Cardiac muscle cell (in vitro differentiated cells and primary cell): ENCODE measurements around the gene ST6GALNAC2. TPM values are rescaled to one million over a fixed set of nuclear protein-coding genes. Genes with fewer than 3 reads are reported as not detected.
"Not testable (repeated sequence)": the region's sequence is repeated elsewhere in the genome, so short reads cannot be mapped to it uniquely, and the experiment has no call there.

ENCODE experiments used
- DNase-seq, 2 donors: peaks; one replicate each; pipeline versions ENCODE4 v3.0.0 to v3.0.0-alpha.2; 2010 to 2017; ENCODE audit warnings: low read depth in 1 of 2, low spot score in 1 of 2
- H3K27ac ChIP-seq: fragments of 200-600 bp; sonication (generic); 2 replicates; pipeline ENCODE4 v1.5.1; 2016
- H3K27me3 ChIP-seq: fragments of 200-600 bp; sonication (generic); 2 replicates; pipeline ENCODE4 v1.6.0; 2016; ENCODE audit warnings: control low read depth
- H3K36me3 ChIP-seq: fragments of 200-600 bp; sonication (generic); 2 replicates; pipeline ENCODE4 v1.5.1; 2016; ENCODE audit warnings: control low read depth
- H3K4me1 ChIP-seq: fragments of 200-600 bp; sonication (generic); 2 replicates; pipeline ENCODE4 v1.8.1; 2017; ENCODE audit warnings: low read depth, mild to moderate bottlenecking, mixed run types
- H3K4me3 ChIP-seq: fragments of 200-600 bp; sonication (generic); 2 replicates; pipeline ENCODE4 v1.5.1; 2016; ENCODE audit warnings: mild to moderate bottlenecking
- H3K9me3 ChIP-seq: fragments of 200-600 bp; sonication (generic); 2 replicates; pipeline ENCODE4 v1.5.1; 2017; ENCODE audit warnings: low read depth, mild to moderate bottlenecking, control low read depth
- polyA plus RNA-seq: library from polyadenylated mRNA; unstranded; fragments of >200 nt; fragmentation: Nextera tagmentation; extraction: Ambion mirVana; gene quantifications from 2 replicates; pipeline ENCODE4 v1.2.1, GENCODE V29; 2016
- total RNA-seq: library from RNA; depleted of rRNA; stranded (reverse); fragments of >200 nt; gene quantifications from 2 replicates; pipeline ENCODE4 v1.2.3, GENCODE V29; 2016
- TF ChIP-seq, protein P1 (sequence below): IDR thresholded peaks from 2 replicates; pipeline ENCODE4 v1.5.1; 2012; ENCODE audit warnings: low read depth, mild to moderate bottlenecking, low read length

Gene ST6GALNAC2
- total and polyA plus RNA-seq, 2 experiments from 2014 or later: 0.88 to 1.0 TPM

DNA sequence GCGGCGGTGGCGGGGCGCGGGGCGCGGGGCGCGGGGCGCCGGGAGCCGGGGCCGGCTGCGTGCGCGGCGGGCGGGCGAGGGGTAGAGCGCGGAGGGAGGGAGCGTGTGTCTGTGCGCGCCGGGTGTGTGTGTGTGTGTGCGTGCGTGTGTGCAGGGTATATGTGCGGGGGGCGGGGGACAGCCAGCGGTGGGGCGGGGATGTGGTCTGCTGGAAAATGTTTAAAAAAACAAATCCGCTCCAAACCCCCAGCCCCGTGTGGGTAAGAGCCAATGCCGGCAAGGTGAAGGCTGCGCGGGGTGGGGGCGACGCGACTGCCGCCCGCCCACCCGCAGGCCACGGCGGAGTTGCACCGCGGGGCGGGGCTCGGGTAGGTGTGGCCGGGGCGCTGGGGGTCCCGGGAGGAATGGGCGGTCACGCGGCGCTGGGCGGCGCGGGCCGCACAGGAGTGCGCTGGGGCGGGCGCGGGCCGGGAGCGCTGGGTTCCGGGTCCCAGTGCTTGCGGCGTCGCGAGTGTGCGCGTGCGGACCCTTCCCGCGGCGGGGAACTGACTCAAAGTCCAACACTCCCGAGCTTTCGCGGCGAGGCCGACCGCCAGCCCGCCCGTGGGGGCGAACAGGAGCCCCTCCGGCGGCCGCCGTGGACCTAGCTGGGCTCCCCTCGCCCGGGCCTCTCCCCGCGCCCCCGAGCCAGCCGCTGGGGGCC, 47.9 kb downstream of the ST6GALNAC2 start, which contains the start of gene CYGB:
Gene CYGB, minus strand, starts transcription at position 132 of the 703 bp plus-strand sequence. CDS start 167 bp downstream, outside the sequence.
- Histone ChIP-seq H3K4me3 (peak within 1 kb of the TSS; percentile 42), H3K36me3 (no peaks in the 10 kb centered on the region), H3K9me3 (no peaks in the 10 kb centered on the region), H3K4me1 (peaks cover 17% of the 10 kb centered on the region), H3K27ac (no peak within 1 kb of the TSS), H3K27me3 (peaks cover 31% of the 10 kb centered on the region)
- TF ChIP-seq, protein P1, sequence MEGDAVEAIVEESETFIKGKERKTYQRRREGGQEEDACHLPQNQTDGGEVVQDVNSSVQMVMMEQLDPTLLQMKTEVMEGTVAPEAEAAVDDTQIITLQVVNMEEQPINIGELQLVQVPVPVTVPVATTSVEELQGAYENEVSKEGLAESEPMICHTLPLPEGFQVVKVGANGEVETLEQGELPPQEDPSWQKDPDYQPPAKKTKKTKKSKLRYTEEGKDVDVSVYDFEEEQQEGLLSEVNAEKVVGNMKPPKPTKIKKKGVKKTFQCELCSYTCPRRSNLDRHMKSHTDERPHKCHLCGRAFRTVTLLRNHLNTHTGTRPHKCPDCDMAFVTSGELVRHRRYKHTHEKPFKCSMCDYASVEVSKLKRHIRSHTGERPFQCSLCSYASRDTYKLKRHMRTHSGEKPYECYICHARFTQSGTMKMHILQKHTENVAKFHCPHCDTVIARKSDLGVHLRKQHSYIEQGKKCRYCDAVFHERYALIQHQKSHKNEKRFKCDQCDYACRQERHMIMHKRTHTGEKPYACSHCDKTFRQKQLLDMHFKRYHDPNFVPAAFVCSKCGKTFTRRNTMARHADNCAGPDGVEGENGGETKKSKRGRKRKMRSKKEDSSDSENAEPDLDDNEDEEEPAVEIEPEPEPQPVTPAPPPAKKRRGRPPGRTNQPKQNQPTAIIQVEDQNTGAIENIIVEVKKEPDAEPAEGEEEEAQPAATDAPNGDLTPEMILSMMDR: no peak
- peak; percentile 40 to 77 for DNase-seq

DNA sequence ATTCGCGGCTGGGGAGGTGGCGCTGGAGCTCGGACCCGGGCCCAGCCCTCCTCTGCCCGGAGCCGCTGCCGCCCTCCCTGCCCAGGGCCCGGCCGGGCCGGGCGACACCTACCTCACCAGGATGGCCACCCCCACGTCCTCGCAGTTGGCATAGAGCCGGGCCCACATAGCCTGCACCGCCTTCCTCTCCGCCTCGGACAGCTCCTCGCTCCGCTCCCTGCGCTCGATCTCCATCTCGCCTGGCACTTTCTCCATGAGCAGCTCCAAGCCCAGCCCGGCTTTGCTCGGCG, 48.4 kb downstream of the ST6GALNAC2 start:
- TF ChIP-seq, protein P1: no peak
- peaks cover 17% of the 10 kb centered on the region for H3K4me1 ChIP-seq
- peak; percentile 61 to 68 for DNase-seq
- no peak overlapping the region for H3K27ac ChIP-seq
- H3K36me3 ChIP-seq: no peaks in the 10 kb centered on the region
- peaks cover 31% of the 10 kb centered on the region for H3K27me3 ChIP-seq
- H3K9me3 ChIP-seq: no peaks in the 10 kb centered on the region
- H3K4me3 ChIP-seq: peak overlapping the region; percentile 42

DNA sequence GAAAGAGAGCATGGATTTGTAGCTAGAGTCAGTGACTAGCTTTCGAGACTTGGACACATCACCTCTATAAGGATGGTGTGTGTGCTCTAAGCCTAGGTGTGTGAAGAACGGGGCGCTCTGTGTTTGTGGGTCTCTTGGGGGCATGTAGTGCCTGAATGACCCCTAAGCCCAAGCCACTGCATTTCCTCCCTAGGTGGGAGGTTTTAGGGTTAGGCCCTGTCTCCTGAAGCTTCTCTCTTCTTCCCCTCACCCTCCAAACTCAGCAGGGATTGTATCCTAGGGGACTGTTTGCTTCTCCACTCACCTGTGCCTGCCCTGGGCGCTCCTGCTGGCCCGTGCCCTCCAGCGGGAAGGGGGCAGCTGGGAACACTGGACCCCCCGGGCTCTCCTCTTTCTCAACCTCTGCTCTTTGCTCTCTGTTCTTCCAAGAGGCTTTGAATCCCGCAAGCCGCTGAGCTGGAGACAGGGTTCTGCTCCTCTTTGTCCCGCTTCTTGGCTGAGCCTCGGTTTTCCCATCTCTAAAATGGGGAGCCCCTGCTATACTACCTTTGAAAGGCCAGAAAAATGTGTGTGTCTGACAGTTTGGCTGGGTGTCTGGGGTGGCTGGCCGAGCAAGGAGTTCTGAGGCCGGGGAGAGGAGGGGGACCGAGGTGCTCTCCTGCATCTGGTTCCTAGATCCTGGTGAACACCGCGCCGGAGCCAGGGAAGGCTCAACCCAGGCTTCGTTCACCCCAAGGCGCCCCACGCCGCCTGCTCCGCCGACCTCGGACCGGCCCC, 49.0 kb downstream of the ST6GALNAC2 start:
- TF ChIP-seq, protein P1: no peak
- Histone ChIP-seq H3K4me3 (peak overlapping the region; percentile 42), H3K27ac (no peak overlapping the region), H3K9me3 (no peaks in the 10 kb centered on the region), H3K27me3 (peaks cover 31% of the 10 kb centered on the region), H3K36me3 (no peaks in the 10 kb centered on the region), H3K4me1 (peaks cover 17% of the 10 kb centered on the region)
- no peak for DNase-seq

DNA sequence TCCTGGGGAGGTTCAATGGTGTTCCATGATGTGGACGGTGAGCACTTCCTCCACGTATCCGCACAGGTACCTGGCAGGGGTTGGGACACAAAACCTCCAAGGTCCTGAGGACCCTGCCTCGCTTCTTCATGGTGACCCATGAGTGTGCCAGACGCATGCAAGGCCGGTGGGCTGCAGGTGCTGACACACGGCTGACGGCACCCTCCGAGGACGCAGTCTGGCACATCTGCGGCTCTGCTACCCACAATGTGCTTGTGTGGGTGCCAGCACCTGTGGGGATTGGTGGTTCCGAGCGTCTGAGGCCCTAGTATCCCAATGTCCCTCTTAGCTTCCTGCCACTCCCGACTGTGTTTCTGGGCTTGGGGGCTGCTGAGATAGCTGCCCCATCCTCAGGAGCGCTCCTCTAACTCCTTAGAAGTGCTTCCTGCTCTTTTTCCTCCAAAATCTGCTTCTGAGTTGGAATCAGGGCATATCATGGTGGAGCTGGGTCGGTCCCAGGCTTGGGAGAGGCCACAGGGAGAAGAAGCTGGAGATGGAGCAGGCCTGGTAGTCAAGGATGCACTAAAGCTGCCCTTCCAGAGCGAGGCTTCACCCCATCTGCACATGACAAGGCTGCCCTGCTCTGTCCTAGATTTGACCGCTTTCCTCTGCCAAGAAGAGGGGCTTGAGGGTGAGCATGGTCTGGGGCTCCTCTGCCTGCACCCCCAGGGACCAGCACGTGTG, 49.7 kb downstream of the ST6GALNAC2 start:
- Histone ChIP-seq H3K27me3 (peaks cover 31% of the 10 kb centered on the region), H3K27ac (peak overlapping the region; percentile 80), H3K4me1 (peaks cover 17% of the 10 kb centered on the region), H3K4me3 (no peak overlapping the region), H3K36me3 (no peaks in the 10 kb centered on the region), H3K9me3 (no peaks in the 10 kb centered on the region)
- TF ChIP-seq, protein P1: no peak
- no peak for DNase-seq

DNA sequence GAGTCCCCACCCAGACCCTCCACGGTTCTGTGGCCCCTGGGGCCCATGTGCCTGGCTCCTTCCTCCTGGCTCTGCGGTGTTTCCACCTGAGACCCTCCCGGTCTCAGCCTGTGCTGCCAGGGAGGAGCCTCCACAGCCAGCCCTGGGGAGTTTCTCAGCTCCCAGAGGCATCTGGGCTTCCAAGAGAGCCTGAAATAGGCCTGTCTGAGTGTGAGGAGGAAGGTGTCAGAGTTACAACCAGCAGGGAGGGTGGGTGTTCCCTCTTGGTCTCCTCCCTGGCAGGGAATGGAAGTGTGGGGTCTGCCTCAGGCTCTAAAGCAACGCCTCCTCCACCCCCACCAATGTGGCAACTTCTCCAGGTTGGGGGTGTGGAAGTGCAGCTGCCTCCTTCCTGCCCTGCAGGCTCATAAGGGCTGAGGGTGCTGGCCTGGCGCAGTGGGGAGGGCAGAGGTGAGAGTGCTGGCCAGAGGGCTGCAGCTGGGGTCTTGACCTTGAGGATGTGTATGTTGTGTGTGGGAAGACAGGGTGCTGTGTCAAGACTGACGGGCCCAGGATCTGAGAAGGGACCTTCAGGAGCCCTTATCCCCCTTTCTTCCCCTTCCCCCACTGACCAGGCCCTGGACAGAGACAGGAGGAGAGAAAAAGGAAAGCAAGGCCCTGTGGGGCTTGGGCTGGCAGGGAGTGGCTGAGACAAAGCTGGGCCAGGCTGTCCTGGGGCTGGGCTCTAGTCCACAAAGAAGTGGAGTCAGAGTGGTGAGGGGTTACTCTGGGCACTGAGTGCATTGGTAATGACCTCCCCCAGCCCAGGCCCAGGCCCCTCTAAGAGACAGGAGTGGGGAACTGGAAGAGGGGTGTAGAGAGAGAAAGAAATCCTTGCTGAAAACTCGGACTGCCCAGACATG, 50.6 kb downstream of the ST6GALNAC2 start:
- Histone ChIP-seq H3K27ac (peak overlapping the region; percentile 80), H3K9me3 (no peaks in the 10 kb centered on the region), H3K27me3 (peaks cover 31% of the 10 kb centered on the region), H3K4me1 (peaks cover 18% of the 10 kb centered on the region), H3K36me3 (no peaks in the 10 kb centered on the region), H3K4me3 (no peak overlapping the region)
- TF ChIP-seq, protein P1: no peak
- DNase-seq: peak in 1 of 2 donors; percentile 65

DNA sequence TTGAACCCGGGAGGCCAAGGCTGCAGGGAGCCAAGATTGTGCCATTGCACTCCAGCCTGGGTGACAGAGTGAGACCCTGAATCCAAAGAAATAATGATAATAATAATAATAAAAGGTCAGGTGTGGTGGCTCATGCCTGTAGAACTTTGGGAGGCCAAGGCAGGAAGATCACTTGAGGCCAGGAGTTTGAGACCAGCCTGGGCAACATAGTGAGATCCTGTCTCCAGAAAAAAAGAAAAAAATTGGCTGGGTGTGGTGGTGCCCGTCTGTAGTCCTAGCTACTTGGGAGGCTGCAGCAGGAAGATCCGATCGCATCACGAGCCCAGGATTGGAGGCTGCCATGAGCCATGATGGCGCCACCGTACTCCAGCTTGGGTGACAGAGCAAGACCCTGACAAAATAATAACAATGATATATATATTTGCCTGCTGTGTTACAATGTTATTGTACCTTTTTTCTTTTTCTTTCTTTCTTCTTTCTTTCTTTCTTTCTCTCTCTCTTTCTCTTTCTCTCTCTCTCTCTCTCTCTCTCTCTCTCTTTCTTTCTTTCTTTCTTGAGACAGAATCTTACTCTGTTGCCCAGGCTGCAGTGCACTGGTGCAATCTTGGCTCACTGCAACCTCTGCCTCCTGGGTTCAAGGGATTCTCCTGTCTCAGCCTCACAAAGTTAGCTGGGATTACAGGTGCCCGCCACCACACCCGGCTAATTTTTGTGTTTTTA, 51.9 kb downstream of the ST6GALNAC2 start:
- Histone ChIP-seq H3K27me3 (peaks cover 25% of the 10 kb centered on the region), H3K27ac (peak overlapping the region; percentile 80), H3K4me1 (peaks cover 26% of the 10 kb centered on the region)
- H3K4me3 ChIP-seq, H3K9me3 ChIP-seq, H3K36me3 ChIP-seq, DNase-seq: not testable (repeated sequence)
